DOHH2 (cell line): Measurements from ENCODE around the gene TEC.

Source experiments
- H3F3A ChIP-seq: fragments of 200-600 bp; sonication (generic), shearing (Covaris generic); 2 replicates; pipeline ENCODE4 v1.6.0; 2016; ENCODE audit warnings: antibody characterized with exemption, mild to moderate bottlenecking; ENCODE audit not compliant: control insufficient read depth, insufficient read depth
- H3K27ac ChIP-seq: fragments of 200-600 bp; sonication (generic); 2 replicates; pipeline ENCODE4 v1.5.1; 2014; ENCODE audit warnings: low read depth, mild to moderate bottlenecking, low read length, moderate library complexity
- H3K27me3 ChIP-seq: fragments of 200-600 bp; sonication (generic); 2 replicates; pipeline ENCODE4 v1.6.1; 2014; ENCODE audit warnings: mild to moderate bottlenecking, low read length, mixed read lengths; ENCODE audit not compliant: control insufficient read depth
- H3K36me3 ChIP-seq: fragments of 200-600 bp; sonication (generic); 2 replicates; pipeline ENCODE4 v1.6.1; 2014; ENCODE audit warnings: mild to moderate bottlenecking, low read length, moderate library complexity, mixed read lengths; ENCODE audit not compliant: control insufficient read depth
- H3K4me1 ChIP-seq: fragments of 200-600 bp; sonication (generic); 2 replicates; pipeline ENCODE4 v1.6.1; 2014; ENCODE audit warnings: mild to moderate bottlenecking, low read length, mixed read lengths; ENCODE audit not compliant: control insufficient read depth
- H3K4me2 ChIP-seq: fragments of 200-600 bp; sonication (generic); 2 replicates; pipeline ENCODE4 v1.6.0; 2014; ENCODE audit warnings: mild to moderate bottlenecking, low read length, moderate library complexity
- H3K4me3 ChIP-seq: fragments of 200-600 bp; sonication (generic); 2 replicates; pipeline ENCODE4 v1.5.1; 2014; ENCODE audit warnings: mild to moderate bottlenecking, low read length, mixed read lengths
- H3K79me2 ChIP-seq: fragments of 200-600 bp; sonication (generic); 2 replicates; pipeline ENCODE4 v1.6.1; 2014; ENCODE audit warnings: mild to moderate bottlenecking, low read length, mixed read lengths; ENCODE audit not compliant: control insufficient read depth
- H3K9me2 ChIP-seq: fragments of 200-600 bp; sonication (generic); replicated peaks from 2 replicates; pipeline ENCODE4 v1.6.1; 2014; ENCODE audit warnings: mild to moderate bottlenecking, low read length, mixed read lengths; ENCODE audit not compliant: control insufficient read depth
- H3K9me3 ChIP-seq: fragments of 200-600 bp; sonication (generic); 2 replicates; pipeline ENCODE4 v1.6.1; 2014; ENCODE audit warnings: antibody characterized with exemption, low read length, mixed read lengths; ENCODE audit not compliant: control insufficient read depth, insufficient read depth
- H4K20me1 ChIP-seq: fragments of 200-600 bp; sonication (generic); 2 replicates; pipeline ENCODE4 v1.6.0; 2014; ENCODE audit warnings: low read depth, mild to moderate bottlenecking, antibody characterized with exemption, low read length, moderate library complexity; ENCODE audit not compliant: control insufficient read depth, insufficient read depth
- EZH2phosphoT487 ChIP-seq: fragments of 200-600 bp; sonication (generic); IDR thresholded peaks from 2 replicates; pipeline ENCODE4 v1.6.1; 2017; ENCODE audit warnings: borderline replicate concordance, mild to moderate bottlenecking, antibody characterized with exemption, low read length, moderate library complexity, mixed read lengths
- TF ChIP-seq, protein P1 (sequence below): fragments of 200-600 bp; sonication (generic); IDR thresholded peaks from one replicate; pipeline ENCODE4 v1.5.1; 2014; ENCODE audit warnings: antibody characterized with exemption, mild to moderate bottlenecking, low read depth, low read length; ENCODE audit not compliant: poor library complexity, severe bottlenecking

Gene TEC

DNA sequence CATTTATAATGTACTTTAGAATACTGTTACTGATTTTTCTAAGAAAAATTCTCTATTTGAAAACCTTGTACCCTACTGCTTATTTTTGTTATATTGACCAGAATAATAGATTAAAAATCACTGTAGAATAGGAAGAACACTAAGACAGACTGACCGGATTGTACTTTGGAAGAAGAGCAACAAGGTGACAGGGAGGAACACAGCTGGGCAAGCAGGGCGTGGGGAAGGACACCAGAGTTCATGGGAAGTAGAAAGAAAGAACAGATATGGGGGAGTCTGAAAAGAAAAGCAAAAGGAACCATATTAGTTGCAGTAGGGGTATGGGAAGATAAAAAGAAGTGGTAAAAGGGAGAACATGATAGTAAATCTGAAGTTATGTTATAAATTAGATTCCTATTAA is 174.2 kb downstream of the TEC start:
- peaks cover 8% of the 10 kb centered on the region for H3K27me3 ChIP-seq
- TF ChIP-seq, protein P1, sequence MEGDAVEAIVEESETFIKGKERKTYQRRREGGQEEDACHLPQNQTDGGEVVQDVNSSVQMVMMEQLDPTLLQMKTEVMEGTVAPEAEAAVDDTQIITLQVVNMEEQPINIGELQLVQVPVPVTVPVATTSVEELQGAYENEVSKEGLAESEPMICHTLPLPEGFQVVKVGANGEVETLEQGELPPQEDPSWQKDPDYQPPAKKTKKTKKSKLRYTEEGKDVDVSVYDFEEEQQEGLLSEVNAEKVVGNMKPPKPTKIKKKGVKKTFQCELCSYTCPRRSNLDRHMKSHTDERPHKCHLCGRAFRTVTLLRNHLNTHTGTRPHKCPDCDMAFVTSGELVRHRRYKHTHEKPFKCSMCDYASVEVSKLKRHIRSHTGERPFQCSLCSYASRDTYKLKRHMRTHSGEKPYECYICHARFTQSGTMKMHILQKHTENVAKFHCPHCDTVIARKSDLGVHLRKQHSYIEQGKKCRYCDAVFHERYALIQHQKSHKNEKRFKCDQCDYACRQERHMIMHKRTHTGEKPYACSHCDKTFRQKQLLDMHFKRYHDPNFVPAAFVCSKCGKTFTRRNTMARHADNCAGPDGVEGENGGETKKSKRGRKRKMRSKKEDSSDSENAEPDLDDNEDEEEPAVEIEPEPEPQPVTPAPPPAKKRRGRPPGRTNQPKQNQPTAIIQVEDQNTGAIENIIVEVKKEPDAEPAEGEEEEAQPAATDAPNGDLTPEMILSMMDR: no peak
- TF ChIP-seq EZH2phosphoT487: no peak
- H3F3A ChIP-seq: no peaks in the 10 kb centered on the region
- H3K9me3 ChIP-seq: no peaks in the 10 kb centered on the region
- no peaks in the 10 kb centered on the region for H3K9me2 ChIP-seq
- no peaks in the 10 kb centered on the region for H3K4me1 ChIP-seq
- no peaks in the 10 kb centered on the region for H3K36me3 ChIP-seq
- no peak overlapping the region for H3K4me3 ChIP-seq
- H4K20me1 ChIP-seq: no peaks in the 10 kb centered on the region
- no peaks in the 10 kb centered on the region for H3K79me2 ChIP-seq
- H3K27ac ChIP-seq: no peak overlapping the region
- no peak overlapping the region for H3K4me2 ChIP-seq

DNA sequence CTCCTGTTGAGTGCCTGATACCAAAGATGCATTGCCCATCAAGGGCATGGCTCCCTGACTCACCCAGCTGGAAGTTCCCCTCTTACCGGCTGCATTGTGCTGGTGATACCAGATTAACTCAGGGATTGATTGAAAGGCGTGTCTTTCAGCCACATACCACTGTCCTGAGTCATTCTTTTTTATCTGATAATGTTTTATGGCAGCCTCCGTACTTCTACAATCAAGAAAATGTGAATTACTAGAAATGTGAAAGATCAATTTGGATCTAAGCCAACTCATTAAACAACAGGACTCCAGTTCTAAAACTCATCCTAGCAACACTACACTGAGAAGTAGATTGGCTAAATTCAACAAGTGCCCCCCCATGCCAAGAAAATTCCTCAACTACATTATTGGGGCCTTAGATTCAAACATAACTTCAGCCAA is 175.6 kb downstream of the TEC start:
- Histone ChIP-seq H3K27ac (no peak overlapping the region), H3K36me3 (no peaks in the 10 kb centered on the region), H3K9me3 (no peaks in the 10 kb centered on the region), H3K27me3 (peaks cover 8% of the 10 kb centered on the region), H3K4me2 (no peak overlapping the region), H3K4me1 (no peaks in the 10 kb centered on the region), H4K20me1 (no peaks in the 10 kb centered on the region), H3F3A (no peaks in the 10 kb centered on the region), H3K9me2 (no peaks in the 10 kb centered on the region), H3K4me3 (no peak overlapping the region), H3K79me2 (no peaks in the 10 kb centered on the region)
- TF ChIP-seq, protein P1: no peak
- no peak for TF ChIP-seq EZH2phosphoT487

DNA sequence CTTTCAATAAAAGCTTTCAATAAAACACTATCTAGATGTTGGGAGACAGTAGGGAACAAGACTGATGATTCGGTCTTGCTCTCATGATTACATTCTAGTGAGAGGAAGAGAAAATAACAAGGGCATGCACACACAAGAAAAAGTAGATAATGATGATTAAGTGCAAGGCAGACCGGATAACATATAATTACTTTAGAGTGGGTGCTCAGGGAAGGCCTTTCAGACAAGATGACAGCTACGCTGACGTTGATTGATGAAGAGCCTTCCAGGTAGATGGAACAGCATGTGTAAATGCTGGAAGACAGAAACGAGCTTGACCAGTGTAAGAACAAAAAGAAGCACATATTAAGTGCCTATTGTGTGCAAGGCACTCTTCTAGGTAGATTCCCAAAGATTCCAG is 179.0 kb downstream of the TEC start:
- Histone ChIP-seq H3K9me2 (no peaks in the 10 kb centered on the region), H3K9me3 (no peaks in the 10 kb centered on the region), H3K4me1 (no peaks in the 10 kb centered on the region), H4K20me1 (no peaks in the 10 kb centered on the region), H3K4me3 (no peak overlapping the region), H3K36me3 (no peaks in the 10 kb centered on the region), H3K27ac (no peak overlapping the region), H3F3A (no peaks in the 10 kb centered on the region), H3K4me2 (no peak overlapping the region), H3K79me2 (no peaks in the 10 kb centered on the region), H3K27me3 (peaks cover 6% of the 10 kb centered on the region)
- no peak for TF ChIP-seq EZH2phosphoT487
- TF ChIP-seq, protein P1: no peak
